Measurements from ENCODE around the gene CHRNB1.

The CHRNB1 gene

DNA sequence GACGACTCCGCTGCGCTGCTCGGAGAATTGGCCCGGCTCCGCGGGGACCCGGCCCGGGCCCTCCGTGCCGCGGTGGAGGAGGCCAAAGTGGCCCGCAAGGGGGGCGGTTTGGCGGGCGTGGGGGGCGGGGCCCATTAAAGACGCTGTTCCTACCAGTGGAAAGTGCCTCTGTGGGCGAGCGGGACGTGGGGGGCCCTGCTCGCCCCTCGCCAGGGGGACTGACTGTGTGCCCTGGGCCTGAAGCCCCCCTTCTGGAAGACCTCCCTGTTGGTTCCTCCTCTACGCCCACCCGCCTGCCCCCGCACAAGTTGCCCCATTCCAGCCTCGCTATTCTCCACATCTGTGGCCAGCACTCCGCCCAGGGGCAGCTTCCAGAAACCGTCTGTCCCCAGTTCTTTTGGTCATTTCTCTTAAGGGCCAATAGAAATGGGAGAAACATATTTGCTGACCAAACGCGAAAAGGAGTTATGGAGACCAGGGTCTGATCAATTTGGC, 7.4 kb upstream of the CHRNB1 start:
- DNase-seq (ENCODE audit: low read depth), result no peak
- H3K4me3 ChIP-seq (ENCODE audit: low read depth, low read length), result no peak overlapping the region

DNA sequence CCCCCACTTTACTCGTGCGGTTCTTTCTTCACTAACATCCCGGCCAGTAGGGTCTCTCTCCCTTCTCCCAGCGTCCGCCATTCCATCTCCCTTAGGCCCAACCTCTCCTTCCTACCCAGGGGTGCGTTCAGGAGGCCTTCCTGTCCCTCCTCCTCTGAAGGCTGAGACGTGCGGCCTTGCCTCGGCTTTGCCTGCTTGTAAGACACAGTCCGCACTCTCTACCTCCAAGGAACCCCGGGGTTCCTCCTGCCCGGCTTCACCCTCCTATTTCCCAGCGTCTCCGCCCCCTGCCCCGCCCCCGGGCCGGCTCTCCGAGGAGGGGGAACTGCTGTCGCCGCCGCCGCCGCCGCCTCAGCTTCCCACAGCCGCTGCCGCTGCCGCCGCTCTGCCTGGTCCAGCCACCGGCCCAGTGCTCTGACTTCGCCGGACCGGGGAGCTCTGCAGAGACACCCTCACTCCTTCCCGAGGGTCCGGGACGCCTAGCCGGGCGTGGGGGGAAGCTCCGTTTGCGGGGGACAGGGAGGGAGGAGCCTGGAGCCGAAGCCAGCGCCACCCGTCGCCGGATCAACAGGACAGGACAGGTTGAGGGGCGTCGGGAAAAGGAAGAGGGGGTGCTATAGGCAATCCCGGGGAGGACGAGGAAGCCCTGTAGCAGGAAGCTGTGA, 6.8 kb upstream of the CHRNB1 start:
- H3K4me3 ChIP-seq (ENCODE audit: low read depth, low read length), result no peak overlapping the region
- TF ChIP-seq, protein P1, sequence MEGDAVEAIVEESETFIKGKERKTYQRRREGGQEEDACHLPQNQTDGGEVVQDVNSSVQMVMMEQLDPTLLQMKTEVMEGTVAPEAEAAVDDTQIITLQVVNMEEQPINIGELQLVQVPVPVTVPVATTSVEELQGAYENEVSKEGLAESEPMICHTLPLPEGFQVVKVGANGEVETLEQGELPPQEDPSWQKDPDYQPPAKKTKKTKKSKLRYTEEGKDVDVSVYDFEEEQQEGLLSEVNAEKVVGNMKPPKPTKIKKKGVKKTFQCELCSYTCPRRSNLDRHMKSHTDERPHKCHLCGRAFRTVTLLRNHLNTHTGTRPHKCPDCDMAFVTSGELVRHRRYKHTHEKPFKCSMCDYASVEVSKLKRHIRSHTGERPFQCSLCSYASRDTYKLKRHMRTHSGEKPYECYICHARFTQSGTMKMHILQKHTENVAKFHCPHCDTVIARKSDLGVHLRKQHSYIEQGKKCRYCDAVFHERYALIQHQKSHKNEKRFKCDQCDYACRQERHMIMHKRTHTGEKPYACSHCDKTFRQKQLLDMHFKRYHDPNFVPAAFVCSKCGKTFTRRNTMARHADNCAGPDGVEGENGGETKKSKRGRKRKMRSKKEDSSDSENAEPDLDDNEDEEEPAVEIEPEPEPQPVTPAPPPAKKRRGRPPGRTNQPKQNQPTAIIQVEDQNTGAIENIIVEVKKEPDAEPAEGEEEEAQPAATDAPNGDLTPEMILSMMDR (IDR thresholded peaks at IDR 0.05; ENCODE audit: control insufficient read depth, extremely low read depth, insufficient read depth), result no peak
- no peak for DNase-seq (ENCODE audit: low read depth)

More for the DNA sequence above, 7.4 kb upstream of the CHRNB1 start:
- TF ChIP-seq, protein P1 (IDR thresholded peaks at IDR 0.05; ENCODE audit: control insufficient read depth, extremely low read depth, insufficient read depth), result no peak

DNA sequence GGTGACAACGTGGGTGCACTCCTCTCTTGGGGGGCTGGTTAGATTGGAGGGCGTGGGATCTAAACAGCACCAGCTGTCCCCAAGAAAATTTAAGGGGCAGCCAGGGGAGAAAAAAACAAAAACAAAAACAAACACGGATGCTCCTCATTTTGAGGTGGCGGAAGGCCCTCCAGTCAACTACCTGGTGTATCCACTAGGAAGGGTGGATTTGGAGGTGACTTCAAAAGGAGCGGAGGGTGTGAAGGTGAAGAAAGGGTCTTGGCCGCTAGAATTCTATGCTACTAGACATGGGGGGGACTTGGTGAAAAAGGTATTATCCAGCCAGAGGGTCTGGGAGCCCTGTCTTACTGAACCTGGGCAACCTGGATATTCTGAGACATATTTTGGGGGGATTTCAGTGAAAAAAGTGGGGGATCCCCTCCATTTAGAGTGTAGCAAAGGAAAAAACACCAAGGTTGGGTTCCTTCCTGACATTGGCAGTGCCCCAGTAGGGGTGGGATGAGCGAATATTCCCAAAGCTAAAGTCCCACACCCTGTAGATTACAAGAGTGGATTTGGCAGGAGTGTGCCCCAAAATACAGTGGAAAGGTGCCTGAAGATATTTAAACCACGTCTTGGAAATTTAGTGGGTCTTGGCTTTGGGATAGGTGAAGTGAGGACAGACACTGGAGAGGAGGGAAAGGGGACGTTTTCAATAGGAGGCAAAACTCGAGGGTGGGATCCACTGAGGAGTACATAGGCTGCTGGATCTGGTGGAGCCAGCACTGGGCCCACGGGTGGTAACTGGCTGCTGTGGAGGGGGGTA, 6.0 kb upstream of the CHRNB1 start:
- no peak overlapping the region for H3K4me3 ChIP-seq (ENCODE audit: low read depth, low read length)
- TF ChIP-seq, protein P1 (IDR thresholded peaks at IDR 0.05; ENCODE audit: control insufficient read depth, extremely low read depth, insufficient read depth), result no peak
- DNase-seq (ENCODE audit: low read depth), result no peak

DNA sequence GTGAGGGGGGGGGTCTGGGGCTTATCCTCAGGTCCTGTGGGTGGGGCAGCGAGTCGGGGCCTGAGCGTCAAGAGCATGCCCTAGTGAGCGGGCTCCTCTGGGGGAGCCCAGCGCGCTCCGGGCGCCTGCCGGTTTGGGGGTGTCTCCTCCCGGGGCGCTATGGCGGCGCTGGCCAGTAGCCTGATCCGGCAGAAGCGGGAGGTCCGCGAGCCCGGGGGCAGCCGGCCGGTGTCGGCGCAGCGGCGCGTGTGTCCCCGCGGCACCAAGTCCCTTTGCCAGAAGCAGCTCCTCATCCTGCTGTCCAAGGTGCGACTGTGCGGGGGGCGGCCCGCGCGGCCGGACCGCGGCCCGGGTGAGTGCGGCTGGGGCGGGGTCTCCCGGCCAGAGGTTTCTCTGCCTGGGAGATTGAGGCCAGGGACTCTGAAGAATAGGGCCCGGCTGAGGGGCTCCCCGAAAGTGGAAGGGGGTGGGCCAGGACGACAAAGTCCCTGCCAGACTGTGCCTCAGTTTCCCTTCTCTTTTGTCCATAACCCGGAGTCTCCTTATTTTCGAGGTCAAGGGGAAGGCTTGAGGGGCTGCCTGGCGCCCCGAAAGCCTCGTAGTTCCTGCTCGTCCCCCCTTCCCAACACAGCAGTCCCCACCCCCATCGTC, 5.3 kb upstream of the CHRNB1 start, which contains the start of gene FGF11:
Gene FGF11 (plus strand): TSS at position 51 of the 651 bp plus-strand sequence. CDS start 109 bp downstream, at position 160.
- peak within 1 kb of the TSS; percentile 13; the same call in 1 of the 2 replicates for H3K4me3 ChIP-seq (ENCODE audit: low read depth, low read length)
- TF ChIP-seq, protein P1 (IDR thresholded peaks at IDR 0.05; ENCODE audit: control insufficient read depth, extremely low read depth, insufficient read depth), result no peak
- no peak for DNase-seq (ENCODE audit: low read depth)

DNA sequence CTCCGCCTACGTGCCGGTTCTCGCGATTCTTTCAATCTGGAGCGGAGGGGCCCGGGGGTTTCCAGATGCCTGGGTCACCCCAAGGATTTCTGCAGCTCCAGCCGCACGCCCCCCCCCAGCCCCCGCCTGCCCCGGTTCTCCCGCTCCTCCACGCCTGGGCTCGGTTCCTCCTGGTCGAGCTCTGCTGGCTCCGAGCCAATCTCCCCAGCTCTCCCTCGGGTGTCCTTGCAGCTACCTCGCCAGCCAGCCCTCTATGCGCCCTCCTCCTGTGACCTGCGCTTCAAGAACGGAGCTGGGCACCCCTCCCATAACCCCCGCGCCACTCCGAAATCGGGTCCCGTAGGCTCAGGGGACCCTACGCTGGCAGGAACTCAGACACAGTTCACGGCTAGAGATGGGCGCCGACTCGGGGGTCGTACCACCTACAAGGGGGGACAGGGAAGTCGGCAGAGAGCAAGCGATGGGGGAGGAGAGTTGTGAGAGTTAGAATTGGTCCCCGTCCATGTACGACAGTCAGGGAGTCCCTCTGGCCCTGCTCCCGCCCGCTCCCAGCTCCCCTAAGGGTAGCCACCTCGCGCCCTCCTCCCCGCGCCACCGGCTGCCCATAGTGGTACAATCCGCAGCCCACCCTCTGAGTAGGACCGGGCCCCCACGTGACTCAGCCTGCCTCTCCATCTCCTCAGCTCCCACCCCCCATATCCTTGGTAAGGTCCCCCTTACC, 4.6 kb upstream of the CHRNB1 start:
- DNase-seq (ENCODE audit: low read depth), result no peak
- TF ChIP-seq, protein P1 (IDR thresholded peaks at IDR 0.05; ENCODE audit: control insufficient read depth, extremely low read depth, insufficient read depth), result no peak
- H3K4me3 ChIP-seq (ENCODE audit: low read depth, low read length), result no peak overlapping the region

DNA sequence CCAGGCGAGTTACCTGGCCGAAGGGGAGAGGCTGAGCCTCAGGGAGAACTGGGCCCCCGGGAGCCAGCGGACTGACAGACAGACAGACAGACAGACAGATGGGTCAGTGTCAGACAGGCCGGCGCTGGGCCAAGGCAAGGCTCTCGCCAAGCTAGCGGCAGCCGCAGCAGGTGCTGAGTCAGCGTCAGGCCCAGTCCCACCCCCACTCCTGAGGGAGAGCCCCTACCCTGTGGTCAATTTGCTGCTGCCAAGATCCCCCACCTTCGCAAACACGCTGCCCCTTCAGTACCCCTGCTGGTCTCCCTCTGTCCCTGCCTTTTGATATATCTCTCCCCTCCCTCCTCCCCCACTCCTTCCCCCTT, 4.0 kb upstream of the CHRNB1 start:
- TF ChIP-seq, protein P1 (IDR thresholded peaks at IDR 0.05; ENCODE audit: control insufficient read depth, extremely low read depth, insufficient read depth), result no peak
- H3K4me3 ChIP-seq (ENCODE audit: low read depth, low read length), result no peak overlapping the region
- DNase-seq (ENCODE audit: low read depth), result no peak

All from LNCaP clone FGC (cell line).